Measurements from ENCODE around the gene BLM.

Gene BLM

DNA sequence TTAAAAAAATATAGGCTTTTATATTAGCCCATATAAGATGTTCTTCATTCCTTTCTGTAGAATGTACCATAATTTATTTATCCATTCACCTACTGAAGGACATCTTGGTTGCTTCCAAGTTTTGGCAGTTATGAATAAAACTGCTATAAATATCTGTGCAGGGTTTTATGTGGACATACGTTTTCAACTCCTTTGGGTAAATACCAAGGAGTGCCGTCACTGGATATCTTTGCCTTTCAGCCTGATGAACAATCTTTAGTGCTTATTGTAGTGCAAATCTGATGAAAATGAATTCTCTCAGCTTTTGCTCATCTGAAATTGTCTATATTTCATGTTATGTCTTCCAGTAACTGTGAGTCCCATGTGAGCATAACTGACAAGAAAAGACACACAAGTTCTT lies 26.6 kb upstream of the BLM start:
- Mint-ChIP-seq H3K27me3 (ENCODE audit: low read depth) (no peaks in the 10 kb centered on the region), H3K36me3 (ENCODE audit: low read depth) (peaks cover 3% of the 10 kb centered on the region), H3K4me1 (peaks cover 25% of the 10 kb centered on the region), H3K9me3 (peaks cover 8% of the 10 kb centered on the region), H3K4me3 (no peak overlapping the region), H3K27ac (peak overlapping the region; percentile 1 to 70 (median 63))
- TF ChIP-seq, protein P1, sequence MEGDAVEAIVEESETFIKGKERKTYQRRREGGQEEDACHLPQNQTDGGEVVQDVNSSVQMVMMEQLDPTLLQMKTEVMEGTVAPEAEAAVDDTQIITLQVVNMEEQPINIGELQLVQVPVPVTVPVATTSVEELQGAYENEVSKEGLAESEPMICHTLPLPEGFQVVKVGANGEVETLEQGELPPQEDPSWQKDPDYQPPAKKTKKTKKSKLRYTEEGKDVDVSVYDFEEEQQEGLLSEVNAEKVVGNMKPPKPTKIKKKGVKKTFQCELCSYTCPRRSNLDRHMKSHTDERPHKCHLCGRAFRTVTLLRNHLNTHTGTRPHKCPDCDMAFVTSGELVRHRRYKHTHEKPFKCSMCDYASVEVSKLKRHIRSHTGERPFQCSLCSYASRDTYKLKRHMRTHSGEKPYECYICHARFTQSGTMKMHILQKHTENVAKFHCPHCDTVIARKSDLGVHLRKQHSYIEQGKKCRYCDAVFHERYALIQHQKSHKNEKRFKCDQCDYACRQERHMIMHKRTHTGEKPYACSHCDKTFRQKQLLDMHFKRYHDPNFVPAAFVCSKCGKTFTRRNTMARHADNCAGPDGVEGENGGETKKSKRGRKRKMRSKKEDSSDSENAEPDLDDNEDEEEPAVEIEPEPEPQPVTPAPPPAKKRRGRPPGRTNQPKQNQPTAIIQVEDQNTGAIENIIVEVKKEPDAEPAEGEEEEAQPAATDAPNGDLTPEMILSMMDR (IDR thresholded peaks at IDR 0.05; ENCODE audit: unreplicated experiment in 3 of 3), result no peak

DNA sequence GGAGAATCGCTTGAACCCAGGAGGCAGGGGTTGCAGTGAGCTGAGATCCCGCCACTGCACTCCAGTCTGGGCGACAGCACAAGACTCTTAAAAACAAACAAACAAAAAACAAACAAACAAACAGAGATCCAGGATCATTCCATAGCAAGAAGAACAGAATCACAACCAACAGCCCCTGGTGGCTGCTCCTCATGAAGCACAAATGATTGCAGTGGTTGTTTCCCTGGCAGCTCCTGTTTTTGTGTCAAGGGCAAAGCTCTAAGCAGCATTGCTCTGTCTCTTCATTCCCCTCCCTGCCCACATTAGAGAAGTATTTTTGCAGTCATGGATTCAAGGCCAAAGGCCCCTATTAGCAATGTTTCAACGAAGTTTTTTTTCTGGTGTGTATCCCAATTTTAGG lies 25.8 kb upstream of the BLM start:
- Mint-ChIP-seq H3K36me3 (ENCODE audit: low read depth) (peaks cover 3% of the 10 kb centered on the region), H3K27ac (peak overlapping the region in 1 of 3 experiments; percentile 14), H3K27me3 (ENCODE audit: low read depth) (no peaks in the 10 kb centered on the region), H3K4me1 (peaks cover 21% of the 10 kb centered on the region), H3K9me3 (peaks cover 8% of the 10 kb centered on the region), H3K4me3 (no peak overlapping the region)
- TF ChIP-seq, protein P1 (IDR thresholded peaks at IDR 0.05; ENCODE audit: unreplicated experiment in 3 of 3), result no peak

DNA sequence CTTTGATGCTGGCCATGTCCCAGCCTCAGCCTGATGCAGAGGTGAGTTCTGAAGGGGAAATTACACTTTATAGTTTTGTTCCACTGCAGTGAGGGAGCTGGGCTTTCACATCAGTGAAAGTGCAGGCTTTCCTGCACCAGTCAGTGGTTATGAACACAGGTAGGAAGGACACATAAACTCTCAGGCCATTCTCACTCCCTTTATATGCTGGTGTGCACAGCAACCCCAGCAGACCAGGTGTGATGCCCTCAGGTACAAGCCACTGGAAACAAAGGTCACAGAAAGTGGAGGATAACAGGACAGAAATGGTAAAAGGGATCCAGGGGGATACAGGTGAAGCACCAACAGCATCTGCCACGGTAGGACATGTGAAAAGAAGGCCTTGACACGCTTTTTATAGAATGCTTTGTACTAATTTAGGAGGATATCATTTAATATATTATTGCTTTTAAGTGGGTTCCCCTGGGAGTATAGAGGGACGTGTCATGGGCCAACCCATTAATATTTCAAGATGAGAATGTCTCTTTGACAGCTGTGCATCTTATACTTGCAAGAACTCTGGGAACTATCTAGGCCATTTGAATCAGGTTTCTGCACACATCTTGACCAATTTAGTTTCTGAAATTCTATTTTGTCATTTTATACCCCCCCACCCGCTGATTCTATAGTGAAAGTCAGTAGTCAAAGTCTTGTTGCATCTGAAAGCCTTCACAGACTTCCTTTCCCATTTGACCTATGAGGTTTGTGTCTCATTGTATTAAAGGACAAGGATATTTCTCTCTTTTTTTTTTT lies 25.0 kb upstream of the BLM start:
- TF ChIP-seq, protein P1 (IDR thresholded peaks at IDR 0.05; ENCODE audit: unreplicated experiment in 3 of 3), result no peak
- Mint-ChIP-seq H3K4me1 (peaks cover 13% of the 10 kb centered on the region), H3K27ac (peak overlapping the region in 1 of 3 experiments; percentile 14), H3K36me3 (ENCODE audit: low read depth) (peaks cover 3% of the 10 kb centered on the region), H3K9me3 (peaks cover 8% of the 10 kb centered on the region), H3K27me3 (ENCODE audit: low read depth) (no peaks in the 10 kb centered on the region), H3K4me3 (no peak overlapping the region)

DNA sequence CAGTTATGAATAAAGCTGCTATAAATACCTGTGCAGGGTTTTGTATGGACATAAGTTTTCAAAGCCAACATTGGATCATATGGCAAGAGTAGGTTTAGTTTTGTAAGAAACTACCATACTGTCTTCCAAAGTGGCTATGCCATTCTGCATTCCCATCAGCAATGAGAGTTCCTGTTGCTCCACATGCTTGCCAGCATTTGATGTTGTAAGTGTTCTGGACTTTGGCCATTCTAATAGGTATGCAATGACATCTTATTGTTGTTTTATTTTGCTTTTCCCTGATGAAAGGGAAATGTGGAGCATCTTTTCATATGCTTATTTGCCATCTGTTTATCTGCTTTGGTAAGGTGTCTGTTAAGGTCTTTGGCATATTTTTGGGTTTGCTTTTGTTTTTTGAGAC lies 22.2 kb upstream of the BLM start:
- H3K27ac Mint-ChIP-seq, result no peak overlapping the region
- peaks cover 4% of the 10 kb centered on the region for H3K36me3 Mint-ChIP-seq (ENCODE audit: low read depth)
- peaks cover 12% of the 10 kb centered on the region for H3K4me1 Mint-ChIP-seq
- H3K27me3 Mint-ChIP-seq (ENCODE audit: low read depth), result no peaks in the 10 kb centered on the region
- H3K9me3 Mint-ChIP-seq, result no peaks in the 10 kb centered on the region
- H3K4me3 Mint-ChIP-seq, result no peak overlapping the region
- TF ChIP-seq, protein P1 (IDR thresholded peaks at IDR 0.05; ENCODE audit: unreplicated experiment in 3 of 3), result no peak

DNA sequence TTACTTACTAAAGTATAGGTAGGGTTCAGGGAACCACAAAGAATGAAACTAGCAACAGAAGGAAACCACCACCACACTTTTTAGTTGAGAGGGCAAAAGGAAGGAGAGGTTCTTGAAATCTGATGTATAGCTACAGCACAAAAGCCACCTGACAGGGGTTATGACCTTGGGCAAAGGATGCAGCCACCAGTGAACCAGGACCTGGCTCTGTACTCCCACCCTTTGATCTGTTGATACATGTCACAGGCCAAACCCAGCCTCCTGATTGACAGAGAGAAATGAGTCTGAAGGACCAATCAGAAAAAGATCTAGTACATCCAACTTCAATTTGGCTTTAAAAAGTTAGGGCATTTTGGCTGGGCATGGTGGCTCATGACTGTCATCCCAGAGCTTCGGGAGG lies 20.0 kb upstream of the BLM start:
- Mint-ChIP-seq H3K27ac (no peak overlapping the region), H3K4me1 (no peaks in the 10 kb centered on the region)
- TF ChIP-seq, protein P1 (IDR thresholded peaks at IDR 0.05; ENCODE audit: unreplicated experiment in 3 of 3), result no peak

DNA sequence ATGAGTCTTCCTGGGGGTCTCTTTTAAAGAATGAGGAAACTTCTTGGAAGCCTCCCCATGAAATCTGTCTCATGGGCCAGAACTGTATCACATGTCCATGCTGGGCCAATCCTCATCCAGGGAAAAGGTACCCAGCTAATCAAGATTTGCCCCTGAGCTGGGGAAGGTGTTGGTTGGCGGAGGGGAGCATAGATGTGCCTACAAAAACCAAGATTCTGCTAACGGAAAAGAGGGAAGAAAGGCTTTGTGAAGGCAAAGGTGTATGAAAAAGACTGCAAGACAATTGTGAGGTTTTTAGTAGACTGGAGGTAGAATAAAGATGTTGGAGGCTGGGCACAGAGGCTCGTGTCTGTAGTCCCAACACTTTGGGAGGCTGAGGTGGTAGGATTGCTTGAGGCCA lies 18.5 kb upstream of the BLM start:
- Mint-ChIP-seq H3K4me3 (no peak overlapping the region), H3K4me1 (no peaks in the 10 kb centered on the region), H3K27me3 (ENCODE audit: low read depth) (no peaks in the 10 kb centered on the region), H3K36me3 (ENCODE audit: low read depth) (peaks cover 23% of the 10 kb centered on the region), H3K9me3 (peaks cover 12% of the 10 kb centered on the region), H3K27ac (no peak overlapping the region)
- TF ChIP-seq, protein P1 (IDR thresholded peaks at IDR 0.05; ENCODE audit: unreplicated experiment in 3 of 3), result no peak

More for the DNA sequence above, 20.0 kb upstream of the BLM start:
- Mint-ChIP-seq H3K36me3 (ENCODE audit: low read depth) (peaks cover 9% of the 10 kb centered on the region), H3K27me3 (ENCODE audit: low read depth) (no peaks in the 10 kb centered on the region), H3K9me3 (peaks cover 2% of the 10 kb centered on the region), H3K4me3 (no peak overlapping the region)
